ENCODE results near the gene BOD1.
"Not testable (repeated sequence)": the region's sequence is repeated elsewhere in the genome, so short reads cannot be mapped to it uniquely, and the experiment has no call there.

BOD1 gene

GRCh38 chr5:173615884-173616576 lies 420 bp downstream of the BOD1 start:
- peak; percentile 74 for DNase-seq (ENCODE audit: low spot score)

GRCh38 chr5:173614591-173614990 lies 1.9 kb downstream of the BOD1 start:
- no peak for DNase-seq (ENCODE audit: low spot score)

DNA sequence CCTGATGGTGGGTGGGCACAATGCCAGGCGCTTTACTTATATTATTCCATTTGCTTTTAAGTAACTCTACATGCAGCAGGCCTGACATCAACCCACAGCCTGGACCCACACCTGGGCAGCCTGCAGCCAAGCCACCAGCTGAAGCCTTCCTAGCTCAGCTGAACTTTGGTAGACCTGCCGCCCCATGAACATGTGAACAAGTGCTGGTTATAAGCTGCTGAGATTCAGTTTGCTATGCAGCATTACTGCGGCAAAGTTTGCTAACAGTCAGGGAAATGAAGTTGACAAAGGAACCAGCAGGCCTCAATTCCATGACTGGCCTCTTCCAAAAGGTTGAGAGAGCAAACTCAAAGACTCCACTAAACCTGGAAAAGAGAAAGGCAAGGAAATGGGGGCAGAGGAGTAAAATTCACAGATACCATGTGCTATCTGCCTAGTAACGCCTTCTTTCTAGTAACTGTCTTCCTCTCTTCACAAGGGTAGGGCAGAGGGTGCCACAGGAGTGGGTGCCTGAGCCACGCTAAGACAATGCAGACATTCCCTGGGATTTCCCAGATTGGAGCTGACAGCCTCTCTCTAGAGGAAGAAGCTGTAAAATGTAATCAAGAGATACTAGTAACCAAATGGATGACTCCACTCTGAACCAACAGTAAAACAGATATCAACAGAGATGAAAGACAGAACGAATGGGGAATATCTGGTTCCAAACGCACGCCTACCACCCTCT lies 2.9 kb downstream of the BOD1 start:
- no peak for DNase-seq (ENCODE audit: low spot score)

GRCh38 chr5:173612948-173613347 lies 3.5 kb downstream of the BOD1 start:
- no peak for DNase-seq (ENCODE audit: low spot score)

DNA sequence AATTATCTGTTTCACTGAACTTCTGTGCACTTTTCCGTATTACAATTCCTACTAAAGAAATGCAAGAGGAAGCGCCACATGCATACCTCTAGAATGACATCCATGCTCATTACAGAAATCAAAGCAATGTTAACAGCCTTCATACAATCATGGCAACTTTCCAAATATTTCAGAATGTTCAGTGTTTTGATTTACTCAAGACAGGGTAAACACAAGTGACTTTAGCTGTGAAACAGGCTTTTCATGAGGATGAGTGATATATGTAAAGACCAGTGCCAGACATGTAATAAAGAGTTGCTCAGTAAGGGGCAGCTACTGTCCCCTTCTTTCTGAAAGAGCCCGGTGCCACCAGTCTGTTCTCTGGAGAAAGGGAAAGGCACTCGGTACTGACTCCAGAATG lies 4.7 kb downstream of the BOD1 start:
- DNase-seq (ENCODE audit: low spot score) = no peak

DNA sequence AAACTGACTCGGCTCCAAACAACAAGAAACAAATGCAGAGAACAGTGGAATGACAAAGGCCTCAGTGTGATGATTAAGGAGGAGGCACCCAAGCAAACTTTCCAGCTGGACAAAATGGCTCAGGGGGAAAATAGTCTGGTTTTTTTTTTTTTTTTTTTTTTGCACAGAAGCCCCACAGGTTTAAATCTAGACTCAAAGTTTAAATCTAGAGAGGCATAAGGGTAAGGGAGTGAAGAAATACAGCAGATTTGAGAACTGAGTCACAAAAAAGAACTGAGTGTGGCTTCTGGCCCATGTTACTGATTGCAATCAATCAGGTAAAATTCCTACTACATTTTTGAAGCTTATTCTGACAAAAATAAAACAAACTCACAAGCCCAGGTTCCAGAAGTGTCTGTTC lies 12.3 kb downstream of the BOD1 start:
- no peak for DNase-seq (ENCODE audit: low spot score)

DNA sequence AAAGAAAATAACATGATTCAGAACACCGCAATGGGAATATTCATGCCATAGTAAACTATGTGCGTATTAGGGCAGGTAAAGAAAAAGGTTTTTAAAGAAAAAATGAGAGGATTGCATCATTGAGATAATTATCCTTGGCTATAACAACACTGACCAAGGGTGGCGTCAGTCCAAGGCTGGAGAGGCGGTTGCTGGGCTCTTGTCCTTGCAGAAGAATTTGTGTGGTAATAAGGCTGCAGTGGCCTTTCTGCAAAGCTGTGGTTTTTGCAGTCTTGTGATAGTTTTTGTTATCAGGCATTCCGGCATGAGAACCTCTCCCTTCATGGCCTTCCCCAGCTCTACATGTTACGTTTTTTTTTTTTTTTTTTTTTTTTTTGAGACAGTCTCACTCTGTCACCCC lies 14.0 kb downstream of the BOD1 start:
- DNase-seq (ENCODE audit: low spot score) = no peak

GRCh38 chr5:173598686-173599085 lies 17.8 kb downstream of the BOD1 start:
- DNase-seq (ENCODE audit: low spot score) = no peak

GRCh38 chr5:173597304-173597703 lies 19.1 kb downstream of the BOD1 start:
- no peak for DNase-seq (ENCODE audit: low spot score)

GRCh38 chr5:173595841-173596240 lies 20.6 kb downstream of the BOD1 start:
- DNase-seq (ENCODE audit: low spot score) = no peak

DNA sequence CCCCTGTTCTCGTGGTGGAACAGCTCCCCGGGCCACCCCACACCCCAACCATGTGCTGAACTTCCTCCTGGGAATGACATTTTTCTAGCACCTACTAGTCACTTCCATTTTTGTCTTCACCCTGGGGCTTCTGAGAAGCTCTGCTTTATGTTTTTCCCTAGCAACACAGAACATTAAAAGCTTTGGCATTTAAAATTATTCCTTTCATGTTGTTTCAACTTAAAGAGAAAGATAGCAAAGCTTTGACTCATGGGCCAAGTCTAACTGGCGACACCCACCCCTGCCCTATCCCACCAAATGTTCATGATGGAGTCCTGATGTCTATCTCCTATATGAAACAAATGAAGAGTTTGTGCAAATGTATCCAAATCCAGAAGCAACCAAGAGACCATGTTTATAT lies 22.4 kb downstream of the BOD1 start:
- DNase-seq (ENCODE audit: low spot score) = no peak

DNA sequence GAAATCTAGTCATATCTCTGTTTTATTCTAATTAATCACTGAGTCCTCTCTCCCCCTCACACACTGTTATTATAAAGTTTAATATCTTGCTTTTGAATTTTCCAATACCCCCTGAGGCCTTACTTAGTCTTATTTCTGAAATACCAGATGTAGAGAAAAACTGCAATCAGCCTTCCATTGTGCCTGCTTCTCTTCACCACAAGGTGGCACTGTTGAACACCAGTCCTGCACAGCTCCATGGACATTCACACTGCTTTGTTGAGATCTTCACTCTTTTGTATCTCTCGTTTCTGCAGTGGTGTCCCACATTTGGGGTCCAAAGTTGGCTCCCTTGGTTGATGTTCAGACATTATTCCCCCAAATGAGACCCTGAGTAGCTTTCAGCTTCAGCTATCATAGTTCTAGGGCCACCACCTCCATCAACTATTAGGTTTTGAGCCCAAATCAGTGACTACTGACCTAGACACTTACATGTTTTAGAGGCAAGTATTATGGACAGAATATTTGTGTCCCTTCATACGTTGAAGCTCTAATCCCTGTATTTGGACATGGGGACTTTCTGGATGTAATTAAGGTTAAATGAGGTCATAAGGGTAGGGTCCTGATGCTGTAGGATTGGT lies 24.3 kb downstream of the BOD1 start:
- no peak for DNase-seq (ENCODE audit: low spot score)

DNA sequence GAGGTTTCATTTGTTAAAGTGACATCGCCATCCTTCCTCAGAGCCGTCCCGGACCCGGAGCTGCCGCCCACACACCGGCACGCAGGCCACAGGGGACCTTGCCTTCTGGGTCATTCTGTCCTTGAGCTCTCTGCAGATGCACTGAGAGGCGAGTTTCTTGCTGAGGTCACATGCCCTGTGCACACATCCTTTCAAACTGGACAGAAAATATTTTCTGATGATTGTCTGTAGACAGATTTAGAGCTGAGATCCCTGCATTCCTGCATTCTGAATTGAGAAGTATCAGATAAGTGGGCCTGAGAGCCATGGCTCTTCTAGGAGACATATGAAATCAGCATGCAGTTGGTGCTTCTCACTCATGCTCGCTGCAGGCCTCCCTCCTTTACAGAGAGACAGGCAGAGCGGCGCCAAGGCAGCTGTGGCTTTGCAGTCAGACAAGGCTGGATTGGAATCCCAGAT lies 25.4 kb downstream of the BOD1 start:
- no peak for DNase-seq (ENCODE audit: low spot score)

DNA sequence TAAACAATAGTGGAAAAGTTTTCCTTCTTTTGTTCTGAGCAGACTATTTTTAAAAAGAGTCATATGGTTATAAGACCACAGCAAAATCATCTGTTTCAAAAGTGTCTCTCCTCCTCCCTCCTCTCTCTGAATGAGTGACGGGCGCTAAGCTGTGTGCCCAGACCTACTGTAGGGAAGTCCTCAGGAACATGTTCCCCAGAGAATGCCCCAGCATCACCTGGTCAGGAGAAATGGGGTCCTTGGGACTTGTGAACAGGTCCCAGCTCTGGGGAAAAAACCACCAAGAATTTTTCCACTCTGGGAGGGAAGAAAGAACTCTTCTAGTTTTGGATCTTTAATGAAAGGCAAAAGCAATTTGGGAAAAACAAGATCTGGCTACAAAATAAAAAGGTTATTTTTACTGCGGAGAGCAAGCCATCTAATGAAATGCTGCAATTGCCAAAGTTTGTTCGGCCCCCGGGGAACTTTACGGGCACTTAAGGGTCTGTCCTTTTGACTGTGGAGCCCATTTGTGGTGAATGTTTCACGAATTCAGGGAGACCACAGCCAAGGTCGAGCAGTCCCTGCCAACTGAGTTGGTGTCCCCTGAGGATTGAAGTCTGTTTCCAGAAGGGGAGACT lies 25.9 kb downstream of the BOD1 start:
- DNase-seq (ENCODE audit: low spot score) = no peak

GRCh38 chr5:173586133-173586532 lies 30.3 kb downstream of the BOD1 start:
- not testable (repeated sequence) for DNase-seq (ENCODE audit: low spot score)

DNA sequence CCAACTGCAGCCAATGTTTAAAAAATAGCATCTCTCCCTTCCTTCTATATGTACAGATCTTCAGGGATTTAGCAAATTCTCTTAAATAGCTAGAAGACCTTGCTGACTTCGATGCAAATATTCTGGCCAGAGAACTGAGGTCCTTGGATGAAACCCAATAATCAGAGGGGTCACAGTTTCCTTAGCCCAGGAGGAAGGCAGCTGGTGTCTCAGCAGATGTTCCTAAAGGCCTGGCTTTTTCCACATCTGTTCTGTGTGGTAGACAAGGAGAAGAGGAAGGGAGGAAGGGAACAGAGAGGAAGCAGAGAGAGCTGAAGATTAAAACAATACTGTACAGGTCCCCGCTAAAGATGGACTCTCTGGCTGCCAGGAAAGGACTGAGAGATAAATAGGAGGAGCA lies 33.1 kb downstream of the BOD1 start:
- DNase-seq (ENCODE audit: low spot score) = no peak

- no peak for DNase-seq (ENCODE audit: low spot score)
These were observed 34.0 kb downstream of the BOD1 start for GRCh38 chr5:173582216-173583111.

- DNase-seq (ENCODE audit: low spot score) = peak; percentile 83
These were observed 34.8 kb downstream of the BOD1 start for GRCh38 chr5:173581408-173582215.

GRCh38 chr5:173578947-173579615 lies 37.4 kb downstream of the BOD1 start:
- DNase-seq (ENCODE audit: low spot score) = no peak

GRCh38 chr5:173577817-173578216 lies 38.6 kb downstream of the BOD1 start:
- no peak for DNase-seq (ENCODE audit: low spot score)
